ENCODE results near the gene PTX4. TPM values are rescaled to one million over a fixed set of nuclear protein-coding genes. Genes with fewer than 3 reads are reported as not detected.

The PTX4 gene
- total RNA-seq, 1 donor from 2014 or later = 0.10 TPM

- DNase-seq = no peak
These were observed 35.6 kb upstream of the PTX4 start for GRCh38 chr16:1524366-1524765.

GRCh38 chr16:1523581-1524245 is 35.0 kb upstream of the PTX4 start:
- no peak for DNase-seq

GRCh38 chr16:1520461-1520860 is 31.7 kb upstream of the PTX4 start:
- no peak for DNase-seq

- no peak for DNase-seq
These were observed 31.1 kb upstream of the PTX4 start for GRCh38 chr16:1519831-1520230.

GRCh38 chr16:1518626-1519135 is 29.9 kb upstream of the PTX4 start:
- DNase-seq = no peak

- no peak for DNase-seq
These were observed 25.8 kb upstream of the PTX4 start for GRCh38 chr16:1514507-1514906.

GRCh38 chr16:1512774-1513173 is 24.0 kb upstream of the PTX4 start:
- DNase-seq = no peak

GRCh38 chr16:1511662-1512569 is 23.2 kb upstream of the PTX4 start:
- DNase-seq = no peak

- DNase-seq = no peak
These were observed 22.2 kb upstream of the PTX4 start for GRCh38 chr16:1510941-1511351.

- DNase-seq = no peak
These were observed 21.5 kb upstream of the PTX4 start for GRCh38 chr16:1510272-1510671.

- DNase-seq = no peak
These were observed 20.8 kb upstream of the PTX4 start for GRCh38 chr16:1509307-1510221.

- DNase-seq = no peak
These were observed 19.9 kb upstream of the PTX4 start for GRCh38 chr16:1508494-1509187.

GRCh38 chr16:1506494-1507213 is 17.9 kb upstream of the PTX4 start:
- no peak for DNase-seq

- DNase-seq = no peak
These were observed 17.2 kb upstream of the PTX4 start for GRCh38 chr16:1505912-1506311.

- no peak for DNase-seq
These were observed 16.5 kb upstream of the PTX4 start for GRCh38 chr16:1505073-1505844.

GRCh38 chr16:1503110-1503955 is 14.6 kb upstream of the PTX4 start:
- no peak for DNase-seq

- no peak for DNase-seq
These were observed 13.6 kb upstream of the PTX4 start for GRCh38 chr16:1502092-1503004.

GRCh38 chr16:1501630-1502029 is 12.9 kb upstream of the PTX4 start:
- no peak for DNase-seq
